ENCODE measurements around the gene SHF. TPM values are rescaled to one million over a fixed set of nuclear protein-coding genes. Genes with fewer than 3 reads are reported as not detected.

The SHF gene
- total RNA-seq, 6 donors from 2014 or later, result 1.4 to 8.0 (median 5.1) TPM

- DNase-seq (peak in 1 of 2 donors; percentile 67), ATAC-seq (ENCODE audit: low FRiP score in 2 of 2) (no peak)
- Histone ChIP-seq H3K27ac (no peak overlapping the region), H3K36me3 (no peaks in the 10 kb centered on the region), H3K4me3 (no peak overlapping the region), H3K9me3 (no peaks in the 10 kb centered on the region), H3K4me1 (peaks cover 12 to 35% (median 24%) of the 10 kb centered on the region in 4 donors), H3K27me3 (peaks cover 0 to 4% (median 1%) of the 10 kb centered on the region in 4 donors)
- WGBS, 2 donors, result 84 to 89% methylated on average over 4 to 9 of the region's 9 CpGs
- TF ChIP-seq EP300 (IDR thresholded peaks at IDR 0.05) (no peak), POLR2A (IDR thresholded peaks at IDR 0.05) (no peak), POLR2AphosphoS5 (IDR thresholded peaks at IDR 0.05) (no peak), CTCF (IDR thresholded peaks at IDR 0.05) (no peak)
These were observed 3.2 kb downstream of the SHF start for GRCh38 chr15:45184562-45185041.

- no peak overlapping the region for H3K27ac ChIP-seq
- peaks cover 0 to 4% (median 1%) of the 10 kb centered on the region in 4 donors for H3K27me3 ChIP-seq
- H3K4me3 ChIP-seq, result no peak overlapping the region
- DNase-seq (no peak), ATAC-seq (ENCODE audit: low FRiP score in 2 of 2) (no peak)
- no peak for TF ChIP-seq POLR2AphosphoS5 (IDR thresholded peaks at IDR 0.05)
- no peak for TF ChIP-seq EP300 (IDR thresholded peaks at IDR 0.05)
- TF ChIP-seq POLR2A (IDR thresholded peaks at IDR 0.05), result no peak
- no peak for TF ChIP-seq CTCF (IDR thresholded peaks at IDR 0.05)
- H3K4me1 ChIP-seq, result peaks cover 12 to 40% (median 23%) of the 10 kb centered on the region in 4 donors
- WGBS, 2 donors, result 84 to 94% methylated on average over 2 of the region's 2 CpGs
- H3K36me3 ChIP-seq, result no peaks in the 10 kb centered on the region
- no peaks in the 10 kb centered on the region for H3K9me3 ChIP-seq
These were observed 4.3 kb downstream of the SHF start for GRCh38 chr15:45183511-45183910.

- Histone ChIP-seq H3K4me1 (peaks cover 8 to 35% (median 18%) of the 10 kb centered on the region in 4 donors), H3K4me3 (no peak overlapping the region), H3K36me3 (no peaks in the 10 kb centered on the region), H3K27me3 (peaks cover 0 to 3% (median 1%) of the 10 kb centered on the region in 4 donors), H3K27ac (no peak overlapping the region), H3K9me3 (no peaks in the 10 kb centered on the region)
- no peak for TF ChIP-seq EP300 (IDR thresholded peaks at IDR 0.05)
- TF ChIP-seq CTCF (IDR thresholded peaks at IDR 0.05), result no peak
- no peak for TF ChIP-seq POLR2AphosphoS5 (IDR thresholded peaks at IDR 0.05)
- no peak for TF ChIP-seq POLR2A (IDR thresholded peaks at IDR 0.05)
- 33 to 50% methylated on average over 1 of the region's 1 CpG for WGBS, 2 donors
- DNase-seq (no peak), ATAC-seq (ENCODE audit: low FRiP score in 2 of 2) (no peak)
These were observed 4.8 kb downstream of the SHF start for GRCh38 chr15:45182996-45183395.

GRCh38 chr15:45181491-45182285, 6.1 kb downstream of the SHF start:
- DNase-seq (no peak), ATAC-seq (ENCODE audit: low FRiP score in 2 of 2) (no peak)
- no peaks in the 10 kb centered on the region for H3K9me3 ChIP-seq
- no peak overlapping the region for H3K4me3 ChIP-seq
- peaks cover 7 to 22% (median 11%) of the 10 kb centered on the region in 4 donors for H3K4me1 ChIP-seq
- no peaks in the 10 kb centered on the region for H3K27me3 ChIP-seq
- no peak overlapping the region for H3K27ac ChIP-seq
- no peaks in the 10 kb centered on the region for H3K36me3 ChIP-seq
- 62 to 73% methylated on average over 9 of the region's 9 CpGs for WGBS, 2 donors
- TF ChIP-seq EP300 (IDR thresholded peaks at IDR 0.05) (no peak), POLR2AphosphoS5 (IDR thresholded peaks at IDR 0.05) (no peak), POLR2A (IDR thresholded peaks at IDR 0.05) (no peak), CTCF (IDR thresholded peaks at IDR 0.05) (no peak)
